ENCODE results near the gene KCNK16.
A peak's percentile ranks its signal among the peaks of the same experiment; 100 is the strongest.

The KCNK16 gene

GRCh38 chr6:39322306-39322850 lies at the start of gene KCNK16:
TSS of gene KCNK16 (minus strand) at chr6:39322702. CDS start at chr6:39322540, 162 bp downstream.
- DNase-seq (ENCODE audit: low spot score), result no peak

GRCh38 chr6:39370390-39370789 lies 47.9 kb upstream of the KCNK16 start:
- no peak for DNase-seq (ENCODE audit: low spot score)

DNA sequence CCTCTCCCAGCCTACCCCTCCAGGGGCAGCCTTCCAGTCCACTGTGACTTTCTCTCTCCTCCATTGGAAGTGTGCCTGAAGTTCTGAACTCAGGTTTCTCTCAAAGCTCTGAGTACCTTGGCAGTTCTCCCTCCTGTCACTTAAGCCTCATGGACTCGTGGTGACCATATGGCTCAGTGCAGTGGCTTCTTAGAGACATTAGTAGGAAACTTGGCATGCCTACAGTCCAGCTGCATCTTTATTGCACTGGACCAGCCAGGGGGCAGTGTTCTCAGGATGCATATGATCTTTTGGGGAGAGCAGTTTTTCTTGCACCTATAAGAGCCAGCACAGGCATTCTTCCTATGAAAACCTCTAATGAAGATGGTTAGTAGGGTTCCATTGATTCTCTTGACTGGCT lies 47.5 kb upstream of the KCNK16 start:
- DNase-seq (ENCODE audit: low spot score), result no peak

GRCh38 chr6:39367700-39368099 lies 45.2 kb upstream of the KCNK16 start:
- no peak for DNase-seq (ENCODE audit: low spot score)

- no peak for DNase-seq (ENCODE audit: low spot score)
Observed at GRCh38 chr6:39366931-39367618, 44.6 kb upstream of the KCNK16 start.

DNA sequence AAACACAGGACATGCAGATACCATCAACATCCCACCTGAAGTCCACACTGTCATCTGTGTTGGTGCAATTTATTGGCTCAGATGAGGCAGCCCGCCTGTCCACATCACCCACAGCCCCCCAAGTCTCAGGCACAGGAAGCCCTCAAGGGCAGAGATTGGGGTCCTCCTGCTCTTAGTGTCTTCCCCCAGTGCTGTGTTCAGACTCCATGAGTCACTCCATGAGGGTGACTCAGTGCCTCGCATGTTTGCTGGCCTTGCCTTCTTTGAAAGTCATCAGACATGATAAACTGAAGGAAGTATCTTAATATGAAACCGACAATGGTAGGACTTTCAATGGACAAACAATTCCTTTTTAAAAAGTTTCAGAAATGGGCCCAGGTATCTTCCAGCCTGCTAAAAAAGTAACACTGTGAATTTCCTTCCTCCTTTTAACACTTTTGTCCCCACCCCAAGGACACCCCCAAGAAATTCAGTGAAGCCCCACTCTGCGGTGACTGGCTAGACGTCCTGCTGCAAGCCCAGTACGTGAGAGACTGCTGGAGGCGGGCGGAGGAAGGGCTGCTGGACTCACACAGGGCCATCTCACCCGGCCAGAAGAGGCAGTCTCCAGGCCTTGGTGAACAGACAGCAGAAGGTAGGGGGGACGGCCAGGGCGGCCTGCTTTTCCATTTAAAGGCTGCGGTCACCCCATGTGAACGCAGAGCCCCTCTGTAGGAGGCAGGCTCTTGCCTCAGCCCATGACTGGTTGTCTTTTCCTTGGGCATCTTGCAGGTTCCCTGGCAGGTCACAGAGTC lies 43.0 kb upstream of the KCNK16 start:
- DNase-seq (ENCODE audit: low spot score), result no peak

- DNase-seq (ENCODE audit: low spot score), result no peak
Observed at GRCh38 chr6:39363280-39363679, 40.8 kb upstream of the KCNK16 start.

DNA sequence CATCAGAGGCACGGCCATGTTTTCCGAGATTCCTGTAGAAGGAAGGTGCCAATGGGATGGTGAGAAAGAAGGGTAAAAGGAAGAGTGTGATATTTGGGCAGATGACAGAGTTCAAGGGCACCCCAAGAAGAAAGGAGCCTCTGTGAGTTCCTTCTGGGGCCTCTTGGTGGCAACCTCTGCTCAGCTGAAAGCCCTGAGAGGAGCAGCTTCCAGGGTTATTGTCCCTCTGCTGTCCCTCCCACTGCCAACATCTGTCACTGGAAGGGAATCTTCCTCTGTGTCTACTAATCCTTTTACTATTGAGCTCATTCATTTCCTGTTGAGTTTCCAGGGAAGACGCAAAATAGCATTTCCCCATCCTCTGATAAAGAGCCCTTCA lies 40.0 kb upstream of the KCNK16 start:
- DNase-seq (ENCODE audit: low spot score), result no peak

DNA sequence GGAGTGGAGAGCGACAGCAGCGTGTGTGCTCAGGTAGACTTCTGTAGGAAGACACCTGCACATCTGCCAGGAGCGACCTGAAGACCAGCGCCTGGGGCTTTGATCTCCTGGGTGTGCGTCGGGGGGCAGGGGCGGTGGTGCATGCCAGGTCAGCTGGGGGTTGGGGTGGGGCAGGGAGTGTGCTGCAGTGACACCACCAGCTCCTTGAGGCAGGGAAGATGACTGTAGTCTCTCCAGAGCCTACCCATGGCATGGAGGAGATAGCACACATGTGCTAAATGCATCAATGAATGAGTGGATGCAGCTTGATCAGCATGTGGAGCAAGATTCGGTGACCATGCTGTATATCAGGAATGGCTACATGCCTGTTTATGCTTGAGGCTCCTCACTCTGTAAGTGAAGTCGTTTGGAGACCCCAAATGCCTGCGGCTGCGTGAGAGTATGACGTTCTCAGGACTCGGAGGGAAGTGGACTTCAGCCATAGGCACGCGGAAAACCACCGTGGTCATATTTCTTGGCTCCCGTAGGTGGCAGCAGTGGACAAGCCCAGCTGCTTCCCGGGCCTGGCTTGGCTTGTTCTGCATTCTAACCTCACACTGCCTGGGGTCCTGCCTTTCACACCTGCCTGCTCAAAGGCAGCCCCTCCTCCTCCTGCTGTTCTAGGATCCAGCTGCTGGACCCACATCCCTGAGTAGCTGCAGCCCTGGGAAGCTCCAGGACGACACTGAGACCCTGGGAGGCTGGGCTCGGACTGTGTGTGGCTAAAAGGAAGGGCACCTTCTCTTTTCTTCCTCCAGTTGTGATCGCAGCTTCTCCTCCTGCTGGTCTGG lies 39.4 kb upstream of the KCNK16 start:
- peak; percentile 84 for DNase-seq (ENCODE audit: low spot score)

DNA sequence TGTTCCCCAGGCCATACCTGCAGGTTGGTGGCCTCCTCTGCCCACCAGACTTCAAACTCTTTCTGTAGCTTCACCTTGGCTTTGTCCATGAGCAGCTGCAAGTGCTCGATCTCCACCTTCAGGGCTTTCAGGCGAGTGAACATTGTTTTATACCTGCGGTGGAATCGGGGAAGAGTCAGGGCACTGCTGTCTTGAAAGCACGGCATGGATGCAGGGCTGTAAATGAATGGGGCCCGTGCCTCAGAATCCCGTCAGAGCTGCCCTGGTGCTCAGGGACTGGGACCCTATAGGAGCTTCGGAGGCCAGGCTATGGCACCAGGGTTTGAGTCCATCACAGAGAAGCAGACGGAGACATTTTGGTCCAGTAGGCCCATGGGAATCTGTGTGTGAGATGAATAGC lies 37.9 kb upstream of the KCNK16 start:
- DNase-seq (ENCODE audit: low spot score), result no peak

GRCh38 chr6:39357998-39358686 lies 35.6 kb upstream of the KCNK16 start:
- no peak for DNase-seq (ENCODE audit: low spot score)

DNA sequence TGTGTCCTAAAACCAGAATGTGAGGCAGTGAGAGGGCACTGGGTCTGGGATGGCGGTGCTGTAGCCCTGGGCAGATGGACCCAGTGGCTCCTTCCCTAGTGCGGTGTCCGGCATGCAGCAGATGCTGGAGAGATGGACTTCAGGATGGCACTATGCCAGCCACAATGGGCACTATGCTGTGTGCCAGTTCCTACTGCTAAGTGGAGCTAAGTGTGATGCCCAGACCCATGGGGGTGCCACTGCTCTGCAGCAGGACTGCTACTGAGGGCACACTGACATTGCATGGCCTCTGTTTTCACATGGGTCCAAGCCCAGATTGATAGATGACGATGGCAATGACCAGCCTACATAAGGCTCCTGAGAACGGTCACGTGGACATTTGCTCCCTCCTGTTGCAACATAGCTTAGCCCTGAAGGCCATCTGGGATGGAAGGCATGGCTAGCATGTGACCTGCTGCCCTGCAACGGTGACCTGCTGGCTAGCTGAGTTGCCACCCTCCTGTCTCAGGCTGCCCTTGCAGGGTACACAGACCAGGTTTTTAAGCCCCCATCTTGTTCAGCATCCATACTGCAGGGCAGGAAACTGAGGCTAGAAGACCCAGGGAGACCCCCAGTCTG lies 31.3 kb upstream of the KCNK16 start:
- DNase-seq (ENCODE audit: low spot score), result no peak

GRCh38 chr6:39350723-39351505 lies 28.4 kb upstream of the KCNK16 start:
- DNase-seq (ENCODE audit: low spot score), result no peak

- no peak for DNase-seq (ENCODE audit: low spot score)
Observed at GRCh38 chr6:39348740-39349139, 26.2 kb upstream of the KCNK16 start.

- DNase-seq (ENCODE audit: low spot score), result peak; percentile 79
Observed at GRCh38 chr6:39347906-39348585, 25.5 kb upstream of the KCNK16 start.

GRCh38 chr6:39347206-39347605 lies 24.7 kb upstream of the KCNK16 start:
- no peak for DNase-seq (ENCODE audit: low spot score)

GRCh38 chr6:39344821-39345280 lies 22.3 kb upstream of the KCNK16 start:
- no peak for DNase-seq (ENCODE audit: low spot score)

DNA sequence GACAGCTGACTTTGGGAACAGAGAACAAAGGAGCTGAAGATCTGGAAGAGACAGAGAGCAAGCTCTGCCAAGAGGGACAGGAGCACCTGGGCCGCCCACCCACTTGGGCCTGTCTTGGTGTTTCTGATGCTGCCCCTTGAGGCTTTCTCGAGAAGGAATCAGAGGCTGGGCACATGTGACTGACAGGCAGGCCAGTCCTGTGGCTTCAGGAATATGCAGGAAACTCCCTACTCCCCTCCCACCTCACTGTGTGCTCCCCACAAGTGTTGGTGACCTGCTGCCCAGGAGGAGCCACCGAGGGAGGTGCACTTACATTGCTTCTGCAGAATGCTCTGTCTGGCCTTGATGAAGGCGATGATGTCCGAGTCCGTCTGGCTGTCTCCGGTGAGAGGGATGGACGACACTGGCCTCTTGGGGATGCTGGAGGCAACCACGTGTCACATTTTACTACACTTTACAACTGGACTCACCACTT lies 20.9 kb upstream of the KCNK16 start:
- DNase-seq (ENCODE audit: low spot score), result no peak

DNA sequence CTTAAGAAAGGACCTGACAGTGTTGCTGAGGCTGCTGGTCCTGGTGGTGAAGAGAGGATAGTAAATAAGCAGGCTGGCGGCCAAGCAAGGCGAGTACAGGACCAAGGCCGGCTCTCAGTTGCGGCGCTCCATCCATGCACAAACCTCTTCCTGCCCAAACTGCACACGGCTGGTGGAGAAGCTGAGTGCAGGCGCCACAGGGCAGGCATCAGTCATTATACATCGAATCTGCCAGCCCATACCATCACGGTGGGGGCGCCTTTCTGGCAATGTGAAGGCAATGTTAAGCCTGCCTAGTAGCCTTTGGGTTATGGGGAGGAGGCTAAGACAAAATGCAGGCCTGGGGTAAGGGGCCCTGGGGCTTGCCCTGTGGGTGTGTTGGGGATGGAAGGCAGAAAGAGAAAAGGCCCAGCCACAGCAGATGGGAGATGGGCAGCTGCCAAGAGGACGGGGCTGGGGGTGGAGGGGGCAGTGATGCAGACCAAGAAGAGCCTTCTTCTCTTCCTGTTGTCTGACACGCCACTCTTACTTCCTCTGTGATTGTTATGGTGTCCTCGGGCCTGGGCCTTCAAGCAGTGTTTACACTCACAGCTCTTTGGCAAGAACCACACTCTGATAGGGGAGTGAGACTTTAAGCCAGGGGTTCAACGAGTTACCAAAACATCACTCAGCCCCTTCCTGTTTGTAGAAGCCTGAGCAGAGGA lies 20.3 kb upstream of the KCNK16 start:
- DNase-seq (ENCODE audit: low spot score), result no peak

Measured in ecto neural progenitor cell (in vitro differentiated cells).